GM19463 (cell line): ENCODE results near the gene SLC40A1.

Experiments used
- ATAC-seq: cut with Tn5 transposase; IDR thresholded peaks from one replicate; pipeline ENCODE4 v1.9.1; 2021; ENCODE audit warnings: mild to moderate bottlenecking, moderate library complexity; ENCODE audit not compliant: unreplicated experiment

SLC40A1 gene

DNA sequence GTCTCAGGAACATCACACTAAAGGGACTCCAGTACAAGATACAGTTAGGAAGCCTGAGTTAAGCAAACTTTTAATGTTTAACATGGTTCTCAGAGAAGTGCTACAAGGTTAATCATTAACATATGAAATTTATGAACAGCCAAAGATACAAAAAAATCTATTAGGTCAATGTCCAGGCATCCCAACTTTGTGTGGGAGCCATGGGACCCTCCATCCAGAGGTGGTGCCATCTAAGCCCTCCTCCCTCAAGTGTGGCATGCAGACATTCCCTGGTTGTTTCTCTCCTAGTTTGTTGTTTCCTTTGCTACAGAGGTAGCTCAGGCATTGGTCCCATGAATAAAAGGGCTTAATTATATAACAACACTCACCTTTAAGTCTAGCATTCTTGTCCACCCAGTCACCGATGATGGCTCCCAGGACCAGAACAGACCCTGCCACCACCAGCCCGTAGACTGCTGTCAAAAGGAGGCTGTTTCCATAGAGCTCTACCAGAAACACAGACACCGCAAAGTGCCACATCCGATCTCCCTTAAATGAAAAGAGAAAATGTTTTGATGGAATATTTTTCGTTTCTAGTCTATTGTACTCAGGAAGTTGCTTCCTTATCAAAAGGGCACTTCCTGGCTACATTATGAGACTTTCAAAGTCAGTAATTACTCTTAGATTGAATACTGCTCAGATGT, 5.7 kb downstream of the SLC40A1 start:
- ATAC-seq: no peak

DNA sequence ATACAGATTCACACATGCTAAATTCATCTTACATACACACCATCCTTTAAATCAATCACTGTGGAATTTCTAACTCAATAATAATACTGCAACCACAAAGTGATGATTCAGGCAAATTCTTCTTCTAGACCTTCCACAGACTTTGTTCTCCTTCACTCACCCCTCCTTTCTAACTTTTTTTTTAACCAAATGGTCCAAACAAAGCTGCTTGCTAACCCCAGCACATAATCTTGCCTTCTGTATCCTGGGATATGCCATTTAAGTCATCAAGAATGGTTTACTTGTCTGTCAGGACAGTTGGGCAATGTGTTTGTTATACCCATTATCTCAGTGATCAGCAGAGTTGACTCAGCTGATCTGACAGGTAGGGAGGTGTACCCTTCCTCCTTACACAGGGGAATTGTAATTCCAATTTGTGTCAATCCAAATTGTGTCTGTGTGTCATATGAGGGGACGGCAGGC, 10.0 kb downstream of the SLC40A1 start:
- ATAC-seq: no peak

DNA sequence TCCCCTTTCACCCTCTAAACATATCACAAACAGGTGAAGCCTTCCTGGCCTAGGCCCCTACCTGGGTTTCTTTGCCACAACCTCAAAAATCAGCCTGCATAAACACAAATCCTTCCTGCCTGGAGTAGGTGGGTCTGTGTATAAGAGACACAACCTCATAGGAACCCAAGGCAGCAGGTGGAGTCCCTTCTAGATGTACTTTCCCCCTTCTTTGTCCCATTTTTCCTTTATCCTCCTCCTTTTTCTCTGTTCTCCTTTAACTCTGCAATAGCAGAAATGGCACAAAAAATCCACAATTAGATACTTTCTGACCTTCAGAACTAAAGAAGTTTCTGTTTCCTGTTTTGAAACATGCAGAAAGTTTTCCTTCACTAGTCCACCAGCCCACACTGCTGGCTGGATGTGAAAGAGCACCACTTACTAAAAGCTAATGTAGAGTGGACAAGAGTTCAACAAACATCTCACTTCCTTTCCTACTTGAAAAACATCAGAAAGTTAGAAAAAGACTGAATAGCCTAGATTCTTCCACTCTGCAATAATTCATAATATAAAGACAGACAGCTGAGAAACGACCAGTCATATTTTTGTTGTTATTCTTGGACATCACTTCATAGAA, 11.2 kb downstream of the SLC40A1 start:
- ATAC-seq: no peak

DNA sequence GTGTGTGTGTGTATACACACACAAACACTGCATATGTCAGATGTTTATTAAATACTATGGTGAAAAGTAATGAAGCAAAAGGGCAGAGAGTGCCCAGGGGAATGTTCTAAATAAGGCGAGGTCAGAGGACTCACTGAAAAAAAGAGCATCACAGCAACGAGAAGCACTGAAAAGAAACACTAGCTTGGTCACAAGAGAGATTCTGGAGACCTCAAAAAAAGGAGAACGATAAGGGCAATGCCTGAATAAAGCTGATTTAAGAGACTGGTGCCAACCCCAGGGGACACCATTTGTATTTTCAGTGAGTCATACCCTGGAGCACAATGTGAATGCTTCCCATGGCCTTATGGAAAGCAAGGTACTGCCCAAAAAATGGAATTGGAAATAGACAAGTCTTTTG, 14.5 kb downstream of the SLC40A1 start:
- no peak for ATAC-seq

DNA sequence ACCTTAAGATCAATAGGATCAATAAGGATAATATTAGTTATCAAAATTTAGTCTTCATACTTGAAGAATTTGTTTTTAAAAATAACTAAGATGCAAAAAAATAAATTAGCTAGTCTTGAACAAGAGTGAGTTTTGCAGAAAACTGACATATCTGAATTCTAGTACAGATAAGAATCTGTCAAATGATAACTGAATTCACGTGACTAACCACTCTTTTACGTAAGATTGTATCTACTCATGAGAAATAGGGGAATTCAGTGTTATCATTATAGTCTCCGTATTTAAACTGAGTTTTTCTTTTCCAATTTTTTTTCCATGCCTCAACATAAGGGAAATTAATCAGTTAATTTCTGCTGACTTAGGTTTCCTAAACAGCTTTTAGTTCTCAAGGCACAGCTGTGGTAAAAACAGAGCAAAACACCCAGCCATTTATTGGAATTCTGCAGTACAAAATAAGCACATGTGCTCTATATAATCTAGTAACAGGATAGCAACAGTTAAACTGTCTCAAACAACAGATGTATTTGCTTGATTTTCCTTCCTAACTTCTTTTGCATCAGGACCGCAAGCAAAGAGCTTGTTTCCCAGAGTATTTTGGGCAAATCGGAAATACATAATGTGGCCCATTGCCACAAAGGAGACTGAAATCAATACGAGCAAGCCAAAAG, 19.1 kb downstream of the SLC40A1 start:
- ATAC-seq: no peak

DNA sequence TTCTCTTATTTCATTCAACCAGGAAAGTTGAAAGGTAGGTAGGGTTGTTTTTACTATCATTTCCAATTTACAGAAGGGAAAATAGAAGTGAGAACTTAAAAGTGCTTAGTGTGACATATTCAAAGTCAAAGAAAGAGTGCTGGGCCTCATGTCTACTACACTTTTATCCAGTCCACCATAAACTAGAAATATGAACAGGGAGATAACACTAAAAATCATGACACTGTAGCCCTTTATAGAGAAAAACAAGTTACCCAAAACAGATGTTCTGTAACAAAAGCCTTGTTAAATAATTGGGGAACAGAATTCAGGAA, 20.4 kb downstream of the SLC40A1 start:
- ATAC-seq: no peak

DNA sequence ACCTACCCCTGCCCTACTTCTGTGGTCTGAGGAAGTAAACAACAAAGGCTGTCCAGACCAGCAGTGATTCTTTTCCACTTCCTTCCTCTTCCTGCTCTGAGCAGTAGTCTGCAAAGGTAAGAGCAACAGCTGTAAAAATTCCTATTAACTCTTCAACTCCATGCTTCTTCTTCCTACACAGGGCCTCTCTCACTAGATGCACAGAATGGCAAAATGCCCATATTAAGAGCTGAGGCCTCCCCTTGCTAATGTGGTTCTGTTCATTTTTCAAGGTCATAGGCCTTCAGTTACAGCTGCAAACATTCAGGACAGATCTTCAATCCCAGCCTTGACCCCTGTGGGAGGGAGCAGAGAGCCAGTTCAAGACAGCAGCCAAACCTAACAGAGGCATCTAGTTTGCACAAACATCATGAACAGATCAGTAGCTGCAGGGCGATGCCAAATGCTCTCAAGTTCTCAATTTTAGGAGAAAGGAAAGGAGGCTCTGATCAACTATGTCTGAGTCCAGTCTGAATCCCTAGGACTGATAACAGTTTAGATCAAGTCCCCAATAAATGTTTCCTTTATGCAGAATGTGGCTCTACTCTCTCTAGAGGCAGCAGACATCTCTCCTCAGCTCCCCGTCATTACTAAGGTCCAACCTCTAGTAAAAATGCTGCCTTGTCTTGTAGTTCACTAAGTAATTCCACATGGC, 20.9 kb downstream of the SLC40A1 start:
- no peak for ATAC-seq

DNA sequence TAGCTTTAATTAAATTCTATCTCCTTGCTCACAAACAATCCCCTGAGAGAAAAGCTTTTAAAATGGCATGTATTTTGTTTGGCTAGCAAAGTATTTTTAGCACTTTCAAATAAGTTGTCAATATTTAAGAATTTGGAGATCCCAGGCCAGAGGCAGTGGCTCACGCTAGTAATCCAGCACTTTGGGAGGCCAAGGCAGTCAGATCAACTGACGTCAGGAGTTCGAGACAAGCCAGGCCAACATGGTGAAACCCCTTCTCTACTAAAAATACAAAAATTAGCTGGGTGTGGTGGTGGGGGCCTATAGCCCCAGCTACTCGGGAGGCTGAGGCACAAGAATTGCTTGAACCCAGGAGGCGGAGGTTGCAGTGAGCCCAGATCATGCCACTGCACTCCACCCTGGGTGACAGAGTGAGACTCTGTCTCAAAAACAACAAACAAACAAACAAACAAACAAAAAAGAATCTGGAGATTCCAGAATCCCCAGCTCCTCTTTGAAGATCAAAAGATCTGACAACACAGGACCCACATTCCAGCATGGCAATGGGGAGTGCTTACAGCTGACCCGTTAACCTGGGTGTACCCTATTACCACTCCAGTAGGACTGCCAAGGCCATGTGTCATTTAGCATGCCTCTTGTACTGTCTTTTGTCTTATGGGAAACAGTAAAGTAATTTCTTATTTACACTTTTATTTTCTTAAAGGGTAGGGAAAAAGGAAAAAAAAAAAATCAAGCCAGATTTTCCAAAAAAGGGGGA, 21.9 kb downstream of the SLC40A1 start:
- ATAC-seq: no peak

DNA sequence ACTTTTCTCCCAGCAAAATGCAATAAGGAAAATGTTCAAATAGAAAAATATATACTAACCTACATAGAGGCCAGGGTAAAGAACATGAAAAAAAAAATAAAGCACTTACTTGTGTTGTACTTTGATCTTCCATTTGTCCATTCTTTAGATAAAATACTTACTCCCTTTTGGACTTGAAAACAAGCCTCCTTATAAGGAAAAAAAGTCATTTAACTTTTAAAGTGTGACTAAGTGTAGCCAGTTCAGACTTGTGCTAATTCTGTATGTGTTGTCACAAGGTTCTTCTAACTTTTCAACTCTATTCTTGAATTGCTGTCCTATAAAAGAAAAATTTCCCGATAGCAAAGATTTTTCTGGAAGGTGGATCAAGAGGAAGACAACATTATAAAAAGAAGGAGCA, 23.2 kb downstream of the SLC40A1 start:
- no peak for ATAC-seq

DNA sequence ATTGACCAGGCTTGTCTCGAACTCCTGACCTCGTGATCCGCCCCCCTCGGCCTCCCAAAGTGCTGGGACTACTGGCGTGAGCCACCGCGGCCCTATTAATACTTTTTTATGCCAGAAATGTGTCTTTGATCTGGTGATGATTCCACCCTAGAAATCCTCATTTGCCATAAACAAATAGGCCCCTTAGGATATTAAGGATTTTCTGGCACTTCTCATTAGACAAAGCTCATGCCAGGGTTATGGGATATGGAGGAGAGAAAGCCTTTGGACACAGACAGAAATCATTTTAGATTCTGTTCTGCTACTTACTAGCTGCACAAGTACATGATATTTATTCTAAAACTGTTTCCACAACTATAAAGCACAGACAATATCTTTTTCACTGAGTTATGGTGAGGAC, 24.1 kb downstream of the SLC40A1 start:
- ATAC-seq: no peak

DNA sequence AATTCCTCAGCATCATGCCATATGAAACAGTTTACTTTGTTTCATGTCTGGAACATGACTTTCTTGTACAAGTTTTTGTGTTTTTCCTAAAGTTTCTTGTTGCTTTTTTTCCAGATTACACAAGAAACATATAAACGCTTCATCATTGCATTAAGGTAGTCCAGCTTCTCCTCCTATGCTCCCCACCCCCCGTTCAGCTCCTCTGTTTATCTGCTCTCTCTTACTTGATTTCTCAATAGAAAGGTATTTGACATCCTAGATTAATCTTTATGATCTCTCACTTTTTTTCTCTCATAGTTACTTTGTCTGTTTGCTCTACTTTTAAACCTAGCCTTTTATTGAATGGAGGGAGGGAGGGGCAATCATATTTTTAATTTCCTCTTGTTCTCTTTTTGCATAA, 25.4 kb downstream of the SLC40A1 start:
- no peak for ATAC-seq

DNA sequence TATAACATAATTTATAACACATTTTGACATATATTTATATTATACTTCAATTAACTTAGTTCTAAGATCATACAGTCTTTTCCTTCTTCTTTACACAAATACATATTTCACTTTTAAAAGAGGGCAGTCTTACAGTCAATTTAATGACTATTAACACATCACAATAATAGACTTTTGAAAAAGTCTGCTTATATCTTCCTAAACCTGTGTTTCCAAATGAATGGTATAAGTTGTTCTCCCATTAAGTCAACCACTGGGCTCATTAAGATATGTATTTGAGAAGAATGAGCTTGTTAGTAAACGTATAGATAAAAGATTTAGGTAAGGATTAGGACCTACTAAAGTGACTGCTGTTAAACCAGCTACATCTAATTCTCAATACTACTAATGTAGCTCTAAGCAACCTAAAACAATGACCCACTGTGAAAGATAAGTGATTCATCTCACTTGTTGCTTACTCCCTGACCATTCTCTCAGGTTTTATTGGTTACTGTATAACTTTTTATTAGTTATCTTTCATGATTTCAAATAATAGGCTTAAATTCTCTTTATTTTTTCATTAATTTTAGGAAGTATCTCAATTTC, 27.0 kb downstream of the SLC40A1 start:
- no peak for ATAC-seq

DNA sequence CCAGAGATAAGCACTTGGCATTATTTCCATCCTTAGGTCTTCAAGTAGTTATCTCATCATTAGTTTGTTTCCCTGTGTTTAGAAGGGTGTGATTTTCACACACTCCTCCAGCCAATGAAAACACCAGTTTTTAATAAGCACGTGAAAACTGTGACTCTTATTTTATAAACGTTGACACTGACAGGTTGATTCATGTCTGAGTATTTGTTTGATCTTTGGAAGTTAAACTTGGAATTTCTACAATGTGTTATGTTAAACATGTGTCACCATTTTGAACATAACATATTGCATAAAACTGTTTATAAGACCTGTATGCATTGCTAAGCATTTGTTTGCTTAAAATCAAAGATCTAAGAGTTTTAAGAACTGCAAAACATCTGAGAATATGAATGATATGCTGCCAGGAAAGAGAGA, 27.6 kb downstream of the SLC40A1 start:
- ATAC-seq: no peak

DNA sequence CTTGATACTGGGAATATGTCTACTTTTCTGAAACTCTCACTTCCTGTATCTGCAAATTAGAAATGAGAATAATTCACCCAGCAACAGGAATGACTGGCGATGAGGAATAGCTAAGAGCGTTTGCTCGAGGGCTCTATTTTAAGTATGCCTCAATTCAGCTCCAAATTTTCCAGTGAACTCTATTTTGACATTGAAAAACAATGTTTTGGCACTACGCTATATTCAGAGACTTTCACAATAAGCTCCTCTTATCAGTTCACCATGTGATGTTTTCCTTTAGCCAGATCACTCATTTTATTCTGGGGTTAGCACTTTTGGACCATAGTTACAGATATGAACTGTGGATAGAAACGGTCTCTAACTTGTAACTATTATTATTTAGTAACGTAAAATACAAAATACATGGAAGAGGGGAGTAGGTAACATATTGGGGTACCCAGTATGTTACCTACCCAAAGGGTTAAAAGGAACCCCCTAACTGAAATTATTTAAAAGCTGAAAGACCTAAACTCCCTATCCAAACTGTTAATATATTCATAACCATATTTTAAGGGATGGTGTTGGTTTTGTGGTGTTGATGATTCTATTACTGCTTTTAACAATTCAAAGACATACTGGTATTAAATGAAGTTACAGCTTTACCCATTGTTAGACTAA, 28.1 kb downstream of the SLC40A1 start:
- ATAC-seq: no peak

DNA sequence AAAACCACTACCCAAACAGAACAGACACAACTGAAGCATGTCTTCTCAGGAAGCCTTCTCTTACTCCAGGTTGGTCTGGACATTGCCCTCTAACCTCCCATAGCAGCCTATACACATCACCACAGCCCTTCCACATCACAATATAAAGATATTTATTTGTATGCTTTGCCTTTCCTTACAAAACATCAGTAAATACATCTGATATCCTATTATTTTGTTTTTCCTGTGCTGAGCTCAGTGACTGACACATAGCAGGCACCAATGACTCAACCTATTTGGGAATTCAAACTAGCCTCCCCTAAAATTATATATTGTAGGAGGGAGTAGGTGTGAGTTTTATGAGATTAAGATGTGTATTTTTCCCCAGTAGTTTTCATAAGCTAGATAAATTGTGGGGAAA, 28.8 kb downstream of the SLC40A1 start:
- no peak for ATAC-seq

DNA sequence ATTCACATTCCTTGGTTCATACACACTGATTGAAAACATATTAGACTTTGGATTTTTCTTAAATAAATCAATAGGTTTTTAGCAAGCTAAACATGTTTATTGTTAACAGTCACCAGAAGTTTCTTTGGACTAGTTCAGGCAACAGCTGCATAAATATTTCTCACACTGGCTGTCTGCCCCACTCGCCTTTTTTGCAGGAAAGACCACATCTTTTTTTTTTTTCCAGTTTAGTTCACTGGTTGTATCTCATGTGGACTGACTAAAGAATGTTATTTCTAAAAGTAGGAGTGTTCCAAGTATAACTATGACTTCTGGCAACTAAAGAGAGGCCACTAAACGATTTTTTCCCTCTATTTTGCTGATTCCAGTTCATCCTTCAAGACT, 31.1 kb downstream of the SLC40A1 start:
- no peak for ATAC-seq

DNA sequence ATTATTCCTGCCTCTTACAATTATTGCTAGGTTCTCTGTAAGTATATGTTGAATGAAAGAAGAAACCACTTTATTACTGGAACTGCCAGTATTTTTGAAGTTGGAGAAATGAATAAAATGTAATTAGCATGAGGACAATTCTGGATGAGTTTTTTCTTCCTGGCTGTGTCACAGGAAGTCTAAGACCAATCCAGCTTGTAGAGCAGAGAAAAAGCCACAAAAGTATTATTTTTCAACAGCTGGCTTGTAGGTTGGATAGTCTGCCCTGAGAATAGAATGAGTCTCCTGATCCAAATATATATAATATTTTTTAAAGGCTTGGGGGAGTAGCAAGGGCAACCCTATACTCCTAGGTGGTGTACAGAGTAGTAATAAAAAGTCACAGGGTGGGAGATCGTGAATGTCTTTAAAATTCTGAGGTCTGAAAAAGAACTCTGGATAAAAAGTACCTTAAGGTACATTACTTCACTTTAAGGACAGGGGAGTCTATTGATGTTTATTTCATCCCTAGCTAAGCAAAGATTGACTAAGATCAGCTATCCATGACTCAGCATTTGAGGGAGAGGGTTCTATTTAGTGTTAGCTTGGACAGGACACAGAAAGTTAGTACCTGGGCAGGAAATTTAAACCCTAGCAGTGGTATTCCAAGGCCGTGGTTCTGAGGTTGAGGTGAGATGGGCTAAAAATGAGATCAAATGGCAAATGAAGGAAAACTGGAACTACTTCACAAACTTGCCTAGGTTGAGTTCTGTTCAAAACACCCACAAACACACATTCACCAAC, 31.7 kb downstream of the SLC40A1 start:
- no peak for ATAC-seq

DNA sequence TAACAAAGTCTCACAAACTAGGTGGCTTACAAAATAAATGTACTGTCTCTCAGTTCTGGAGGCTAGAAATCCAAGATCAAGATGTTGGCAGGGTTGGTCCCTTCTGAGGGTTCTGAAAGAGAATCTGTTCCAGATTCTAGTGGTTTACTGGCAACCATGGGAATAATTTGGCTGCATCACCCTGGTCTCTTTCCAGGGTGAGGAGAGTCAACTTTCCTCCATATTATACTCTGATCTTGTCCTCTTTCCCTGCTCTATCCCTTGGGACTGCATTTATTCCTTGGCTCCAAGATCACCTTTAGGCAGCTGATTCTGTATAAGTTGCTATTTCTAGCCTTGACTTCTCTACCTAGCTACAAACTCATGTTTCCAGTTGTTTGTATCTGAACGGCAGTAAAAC, 35.2 kb downstream of the SLC40A1 start:
- no peak for ATAC-seq

DNA sequence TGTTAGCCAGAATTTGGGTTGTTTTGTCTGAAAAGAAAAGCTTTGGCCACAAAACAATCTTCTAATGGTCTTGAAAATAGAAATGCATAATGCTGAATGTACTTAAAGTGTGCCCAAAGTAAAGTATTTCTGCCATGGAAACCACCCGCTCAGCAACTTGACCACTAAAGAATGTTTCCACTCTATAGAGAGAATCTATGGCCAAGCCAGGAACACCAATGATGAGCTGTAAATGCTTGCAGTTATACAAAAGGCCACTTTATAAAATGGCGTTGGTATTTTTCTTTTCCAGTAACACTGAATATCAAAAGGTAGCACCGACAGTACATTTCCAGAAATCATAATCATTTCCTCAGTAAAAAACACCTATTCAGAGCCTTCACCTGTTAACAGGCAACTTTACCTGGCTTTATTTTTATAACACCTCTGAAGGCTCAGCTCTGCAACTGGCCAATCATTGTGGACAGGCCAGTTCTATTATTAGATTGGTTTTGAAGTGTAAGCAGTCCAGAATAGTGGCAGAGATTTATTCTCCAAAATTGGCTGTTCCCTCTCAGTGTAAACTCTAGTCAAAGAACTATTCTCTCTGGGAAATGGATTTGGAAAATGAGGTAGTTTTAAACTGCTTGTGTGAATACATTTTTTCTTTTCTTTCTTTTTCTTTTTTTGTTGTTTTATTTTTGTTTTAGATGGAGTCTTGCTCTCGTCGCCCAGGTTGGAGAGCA, 36.1 kb downstream of the SLC40A1 start:
- ATAC-seq: no peak
